Retinal pigment epithelial cell (primary cell): ENCODE results near the gene BTLA.
A peak's percentile ranks its signal among the peaks of the same experiment; 100 is the strongest.
"Not testable (repeated sequence)": the region's sequence is repeated elsewhere in the genome, so short reads cannot be mapped to it uniquely, and the experiment has no call there.

Experiments used
- DNase-seq: peaks from one replicate; pipeline ENCODE4 v3.0.0-alpha.2; 2010; ENCODE audit warnings: low read depth
- H3K4me3 ChIP-seq: 2 replicates; pipeline ENCODE4 v1.5.1; 2011; ENCODE audit warnings: mild to moderate bottlenecking, low read length, control low read depth, moderate library complexity
- CTCF ChIP-seq: conservative IDR thresholded peaks from 2 replicates; pipeline ENCODE4 v1.5.1; 2011; ENCODE audit warnings: low read depth, low read length, control low read depth, inconsistent platforms

Gene BTLA

GRCh38 chr3:112424394-112424793 lies 74.9 kb downstream of the BTLA start:
- H3K4me3 ChIP-seq, result no peak overlapping the region
- peak; percentile 60 for DNase-seq
- no peak for TF ChIP-seq CTCF

DNA sequence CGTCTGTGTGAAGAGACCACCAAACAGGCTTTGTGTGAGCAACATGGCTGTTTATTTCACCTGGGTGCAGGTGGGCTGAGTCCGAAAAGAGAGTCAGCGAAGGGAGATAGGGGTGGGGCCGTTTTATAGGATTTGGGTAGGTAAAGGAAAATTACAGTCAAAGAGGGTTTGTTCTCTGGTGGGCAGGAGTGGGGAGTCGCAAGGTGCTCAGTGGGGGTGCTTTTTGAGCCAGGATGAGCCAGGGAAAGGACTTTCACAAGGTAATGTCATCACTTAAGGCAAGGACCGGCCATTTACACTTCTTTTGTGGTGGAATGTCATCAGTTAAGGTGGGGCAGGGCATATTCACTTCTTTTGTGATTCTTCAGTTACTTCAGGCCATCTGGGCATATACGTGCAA lies 76.4 kb downstream of the BTLA start:
- not testable (repeated sequence) for DNase-seq, H3K4me3 ChIP-seq

DNA sequence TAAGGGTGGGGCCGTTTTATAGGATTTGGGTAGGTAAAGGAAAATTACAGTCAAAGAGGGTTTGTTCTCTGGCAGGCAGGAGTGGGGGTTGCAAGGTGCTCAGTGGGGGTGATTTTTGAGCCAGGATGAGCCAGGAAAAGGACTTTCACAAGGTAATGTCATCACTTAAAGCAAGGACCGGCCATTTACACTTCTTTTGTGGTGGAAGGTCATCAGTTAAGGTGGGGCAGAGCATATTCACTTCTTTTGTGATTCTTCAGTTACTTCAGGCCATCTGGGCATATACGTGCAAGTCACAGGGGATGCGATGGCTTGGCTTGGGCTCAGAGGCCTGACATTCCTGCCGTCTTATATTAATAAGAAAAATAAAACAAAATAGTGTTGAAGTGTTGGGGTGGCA lies 80.7 kb downstream of the BTLA start:
- not testable (repeated sequence) for DNase-seq, H3K4me3 ChIP-seq

DNA sequence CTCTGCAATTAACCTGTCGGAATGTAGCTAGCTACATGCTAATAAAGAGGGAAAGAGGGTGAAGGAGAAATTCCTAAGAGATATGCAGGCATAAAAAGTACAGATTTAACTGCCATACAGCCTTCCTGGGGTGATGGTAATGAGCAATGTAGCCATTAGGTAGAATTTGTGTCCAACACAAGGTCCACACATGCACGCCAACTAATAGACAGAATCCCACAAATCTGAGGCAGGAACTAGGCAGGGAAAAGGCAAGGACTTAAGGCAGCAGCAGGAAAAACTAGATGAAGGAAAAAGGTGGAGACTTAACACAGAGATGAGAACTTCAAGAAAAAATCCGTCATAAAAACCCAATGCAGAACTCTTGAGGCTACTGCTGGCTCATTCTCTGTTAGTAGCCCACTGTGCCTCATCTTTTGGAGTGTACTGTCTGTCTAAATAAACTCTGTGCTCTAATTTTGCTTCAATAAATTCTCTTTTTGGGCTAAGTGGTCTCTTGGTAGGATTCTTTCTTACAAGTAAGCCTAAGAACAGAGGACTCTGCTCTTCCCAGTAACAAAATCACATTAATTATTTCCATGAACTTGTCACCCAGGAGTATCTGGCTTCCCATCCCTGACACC lies 81.5 kb downstream of the BTLA start:
- H3K4me3 ChIP-seq, result no peak overlapping the region
- TF ChIP-seq CTCF, result no peak
- DNase-seq, result no peak

DNA sequence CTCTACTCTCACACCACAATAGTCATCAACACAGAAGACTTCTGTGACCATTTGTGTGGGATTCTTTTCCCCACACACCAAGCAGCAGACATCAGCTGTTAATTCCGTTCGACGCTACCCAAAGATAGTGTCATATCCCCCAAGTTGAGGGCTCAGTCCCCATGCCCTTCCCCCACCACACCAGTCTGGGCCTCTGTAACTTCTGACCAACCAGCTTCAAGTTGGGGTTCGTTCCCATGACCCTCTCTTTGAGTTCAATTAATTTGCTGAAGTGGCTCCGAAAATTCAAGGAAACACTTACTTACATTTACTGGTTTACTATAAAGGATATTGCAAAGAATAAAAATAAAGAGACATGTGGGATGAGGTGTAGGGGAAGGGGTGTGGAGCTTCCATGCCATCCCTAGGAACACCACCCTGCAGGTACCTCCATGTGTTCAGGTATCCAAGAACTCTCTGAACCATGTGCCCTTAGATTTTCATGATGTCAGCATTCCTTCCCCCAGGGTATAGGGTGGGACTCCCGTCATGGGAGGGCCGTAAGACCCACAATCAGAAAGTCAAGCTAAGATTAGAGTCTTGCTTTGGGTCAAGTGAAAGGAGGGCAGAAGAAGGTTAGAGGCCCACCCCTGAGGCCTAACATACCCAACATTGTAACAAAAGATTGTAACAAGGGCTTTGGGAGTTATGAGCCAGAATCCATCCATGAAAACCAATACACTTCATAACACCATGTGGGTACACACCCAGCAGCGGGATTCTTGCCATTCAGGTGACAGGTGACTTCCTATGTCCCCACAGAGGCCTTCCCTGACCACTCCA lies 82.7 kb downstream of the BTLA start:
- no peak overlapping the region for H3K4me3 ChIP-seq
- TF ChIP-seq CTCF, result no peak
- DNase-seq, result no peak

DNA sequence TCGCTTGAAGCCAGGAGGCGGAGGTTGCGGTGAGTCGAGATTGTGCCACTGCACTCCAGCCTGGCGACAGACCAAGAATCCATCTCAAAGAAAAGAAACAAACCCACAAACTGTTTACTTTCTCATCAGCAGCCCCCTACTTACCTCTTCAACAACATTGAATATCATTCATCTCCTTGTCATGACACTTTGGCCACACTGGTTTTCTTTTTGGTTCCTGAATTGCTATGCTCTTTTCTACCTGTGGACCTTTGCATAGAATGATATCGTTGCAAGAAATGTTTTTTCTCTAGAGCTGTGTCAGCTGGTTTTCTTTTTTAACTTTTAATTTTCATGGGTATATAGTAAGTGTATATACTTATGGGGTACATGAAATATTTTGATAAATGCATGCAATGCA lies 83.9 kb downstream of the BTLA start:
- no peak for DNase-seq
- no peak for TF ChIP-seq CTCF
- no peak overlapping the region for H3K4me3 ChIP-seq
